Memory B cell (primary cell): ENCODE measurements around the gene ZDHHC6.
A peak's percentile ranks its signal among the peaks of the same experiment; 100 is the strongest.

Experiments
- ATAC-seq: fragments of 150-1000 bp; cut with Tn5 transposase; 2 replicates; pipeline ENCODE4 v1.10.0; 2021; ENCODE audit warnings: low read depth, mild to moderate bottlenecking, moderate library complexity
- DNase-seq, 2 donors: peaks; one replicate each; pipeline ENCODE4 v3.0.0; 2022; ENCODE audit warnings: low spot score in 2 of 2
- H3K27ac Mint-ChIP-seq: one replicate; pipeline ENCODE4 v1.8.0; 2022; ENCODE audit warnings: mild to moderate bottlenecking, moderate library complexity, mixed read lengths
- H3K27me3 Mint-ChIP-seq: one replicate; pipeline ENCODE4 v1.8.0; 2022; ENCODE audit warnings: mixed read lengths
- H3K36me3 Mint-ChIP-seq: one replicate; pipeline ENCODE4 v1.8.0; 2022; ENCODE audit warnings: mild to moderate bottlenecking, mixed read lengths
- H3K4me1 Mint-ChIP-seq: one replicate; pipeline ENCODE4 v1.8.0; 2022; ENCODE audit warnings: mixed read lengths
- H3K4me3 Mint-ChIP-seq: one replicate; pipeline ENCODE4 v1.8.0; 2022; ENCODE audit warnings: mild to moderate bottlenecking, moderate library complexity, mixed read lengths
- H3K9me3 Mint-ChIP-seq: one replicate; pipeline ENCODE4 v1.8.0; 2022; ENCODE audit warnings: mixed read lengths

The ZDHHC6 gene

DNA sequence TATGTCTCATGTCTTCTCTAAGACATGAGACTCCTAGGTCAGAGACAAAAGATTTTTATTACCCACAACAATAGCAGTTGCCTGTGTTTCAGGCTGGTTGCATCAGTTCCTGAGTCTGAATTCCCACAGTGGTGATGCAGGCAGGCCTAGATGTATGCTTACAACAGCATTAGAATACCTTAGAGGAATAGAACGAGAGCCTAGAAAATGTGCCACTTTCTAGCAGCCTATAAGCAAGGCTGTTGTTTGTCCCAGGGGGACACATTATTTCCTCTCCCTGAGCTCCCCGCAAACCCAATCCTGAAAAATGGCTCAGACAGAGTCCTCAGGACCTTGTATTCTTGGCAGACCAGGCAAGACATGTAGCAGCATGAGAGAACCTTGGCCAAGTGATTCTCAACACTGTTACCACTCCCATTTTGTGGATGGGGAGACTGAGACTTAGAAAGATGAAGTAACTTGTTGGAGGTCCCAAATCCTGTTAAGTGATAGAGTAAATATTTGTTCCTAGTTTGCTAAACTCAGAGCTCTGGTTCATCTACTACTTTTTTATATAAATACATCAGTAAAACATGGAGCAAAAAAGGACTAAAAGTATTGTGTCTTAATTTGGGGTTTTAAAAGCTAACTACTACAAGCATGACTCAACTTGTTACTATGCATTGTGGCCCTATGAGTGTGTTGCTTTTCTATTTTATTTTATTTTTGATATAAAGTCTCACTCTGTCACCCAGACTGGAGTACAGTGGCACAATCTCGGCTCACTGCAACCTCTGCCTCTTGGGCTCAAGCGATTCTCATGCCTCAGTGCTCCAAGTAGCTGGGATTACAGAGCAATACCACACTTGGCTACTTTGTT lies 14.5 kb upstream of the ZDHHC6 start:
- Mint-ChIP-seq H3K4me3 (no peak overlapping the region), H3K27ac (no peak overlapping the region), H3K36me3 (peaks cover 9% of the 10 kb centered on the region), H3K27me3 (no peaks in the 10 kb centered on the region), H3K9me3 (no peaks in the 10 kb centered on the region), H3K4me1 (peaks cover 7% of the 10 kb centered on the region)
- ATAC-seq (no peak), DNase-seq (no peak)

DNA sequence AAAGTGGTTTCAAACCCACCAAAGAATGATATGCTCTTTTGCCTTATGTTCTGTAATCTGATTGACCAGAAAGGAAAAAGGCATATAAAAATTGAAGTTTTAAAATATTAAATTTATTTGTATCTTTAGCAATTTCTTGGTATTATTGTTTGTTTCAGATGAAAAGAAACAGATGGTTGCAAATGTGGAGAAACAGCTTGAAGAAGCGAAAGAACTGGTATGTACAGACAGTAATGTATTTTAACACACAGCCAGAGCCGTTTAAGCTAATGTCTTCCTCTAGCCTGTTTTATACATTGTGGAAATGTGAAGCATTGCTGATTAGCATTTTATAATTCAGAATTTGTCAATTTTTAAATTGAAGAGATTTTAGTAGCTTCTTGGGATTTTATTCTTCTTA lies 13.7 kb upstream of the ZDHHC6 start:
- H3K9me3 Mint-ChIP-seq, result no peaks in the 10 kb centered on the region
- DNase-seq (no peak), ATAC-seq (no peak)
- H3K4me3 Mint-ChIP-seq, result no peak overlapping the region
- H3K36me3 Mint-ChIP-seq, result peaks cover 7% of the 10 kb centered on the region
- no peak overlapping the region for H3K27ac Mint-ChIP-seq
- H3K4me1 Mint-ChIP-seq, result peaks cover 8% of the 10 kb centered on the region
- no peaks in the 10 kb centered on the region for H3K27me3 Mint-ChIP-seq

DNA sequence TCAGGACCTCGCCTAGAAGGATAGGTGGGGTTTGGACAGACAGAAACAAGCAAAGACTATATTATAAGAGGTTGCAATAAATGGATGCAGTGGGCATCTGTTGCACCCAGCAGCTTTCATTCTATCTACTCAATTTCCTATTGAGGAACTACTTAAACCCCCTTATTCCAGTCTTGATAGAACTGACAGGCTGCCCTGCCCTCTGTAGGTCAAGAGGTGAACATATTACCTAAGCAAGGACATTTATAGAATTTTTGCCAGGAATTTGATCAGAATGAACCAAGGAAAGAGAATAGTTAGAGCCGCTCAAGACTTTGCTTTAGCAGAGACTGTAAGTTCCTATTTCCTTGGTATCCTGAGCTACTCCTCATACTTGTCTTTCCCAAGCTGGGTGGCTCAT lies 9.8 kb upstream of the ZDHHC6 start:
- H3K27ac Mint-ChIP-seq, result no peak overlapping the region
- H3K27me3 Mint-ChIP-seq, result no peaks in the 10 kb centered on the region
- H3K4me1 Mint-ChIP-seq, result peaks cover 12% of the 10 kb centered on the region
- DNase-seq, result no peak
- no peaks in the 10 kb centered on the region for H3K36me3 Mint-ChIP-seq
- H3K4me3 Mint-ChIP-seq, result no peak overlapping the region
- ATAC-seq, result peak; percentile 49
- no peaks in the 10 kb centered on the region for H3K9me3 Mint-ChIP-seq

DNA sequence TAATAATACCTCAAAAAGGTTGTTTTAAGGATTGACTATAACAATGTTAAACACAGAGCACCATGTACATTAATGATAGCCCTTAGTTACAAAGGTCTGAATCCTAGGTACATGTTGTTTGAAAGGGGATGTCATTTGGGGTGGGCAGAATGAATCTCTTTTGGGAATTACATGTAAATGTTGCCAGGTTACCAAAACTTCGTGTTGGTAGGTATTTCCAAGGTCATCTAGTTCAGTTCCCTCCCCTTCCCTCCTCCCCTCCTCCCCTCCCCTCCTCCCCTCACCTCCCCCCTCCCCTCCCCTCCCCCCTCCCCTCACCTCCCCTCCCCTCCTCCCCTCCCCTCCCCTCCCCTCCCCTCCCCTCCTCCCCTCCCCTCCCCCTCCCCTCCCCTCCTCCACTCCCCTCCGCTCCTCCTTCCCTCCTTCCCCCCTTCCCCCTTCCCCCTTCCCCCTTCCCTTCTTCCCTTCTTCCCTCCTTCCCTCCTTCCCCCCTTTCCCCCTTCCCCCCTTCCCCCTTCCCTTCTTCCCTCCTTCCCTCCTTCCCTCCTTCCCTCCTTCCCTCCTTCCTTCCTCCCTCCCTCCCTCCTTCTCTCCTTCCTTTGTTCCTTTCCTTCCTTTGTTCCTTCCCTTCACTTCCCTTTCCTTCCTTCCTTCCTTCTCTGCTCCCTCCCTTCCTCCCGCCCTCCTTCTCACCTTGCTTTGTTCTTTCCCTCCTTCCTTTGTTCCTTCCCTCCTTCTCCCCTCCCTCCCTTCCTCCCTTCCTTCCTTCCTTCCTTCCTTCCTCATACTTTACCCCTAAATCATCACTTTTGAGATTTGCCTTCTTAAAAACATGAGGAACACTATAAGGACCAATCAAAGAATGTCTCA lies 8.4 kb upstream of the ZDHHC6 start:
- no peak for DNase-seq
- Mint-ChIP-seq H3K27me3 (no peaks in the 10 kb centered on the region), H3K36me3 (peaks cover 2% of the 10 kb centered on the region), H3K4me3 (no peak overlapping the region), H3K4me1 (peaks cover 15% of the 10 kb centered on the region), H3K27ac (no peak overlapping the region), H3K9me3 (no peaks in the 10 kb centered on the region)
- ATAC-seq, result no peak

DNA sequence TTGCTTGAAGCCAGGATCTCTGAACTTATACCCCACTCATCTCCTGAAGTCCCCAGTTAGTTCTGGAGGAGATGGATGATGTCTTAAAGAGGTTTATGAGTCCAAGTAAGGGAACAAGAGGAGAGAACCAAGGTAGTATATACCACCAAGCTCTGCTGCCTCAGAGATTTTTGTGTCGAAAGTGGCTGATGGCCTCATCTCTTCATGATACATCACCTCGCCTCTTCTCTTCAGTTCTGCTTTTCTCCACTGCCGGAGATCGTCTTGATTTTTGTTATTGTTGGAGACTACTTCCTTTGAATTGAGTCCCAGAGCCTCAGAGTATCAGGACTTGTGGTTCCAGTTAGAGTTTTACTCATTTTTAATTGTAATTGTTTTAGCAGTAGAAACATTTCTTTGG lies 2.2 kb upstream of the ZDHHC6 start:
- no peaks in the 10 kb centered on the region for H3K9me3 Mint-ChIP-seq
- H3K27ac Mint-ChIP-seq, result peak overlapping the region; percentile 38
- DNase-seq (no peak), ATAC-seq (no peak)
- peaks cover 28% of the 10 kb centered on the region for H3K4me1 Mint-ChIP-seq
- peak overlapping the region; percentile 27 for H3K4me3 Mint-ChIP-seq
- no peaks in the 10 kb centered on the region for H3K27me3 Mint-ChIP-seq
- peaks cover 2% of the 10 kb centered on the region for H3K36me3 Mint-ChIP-seq

DNA sequence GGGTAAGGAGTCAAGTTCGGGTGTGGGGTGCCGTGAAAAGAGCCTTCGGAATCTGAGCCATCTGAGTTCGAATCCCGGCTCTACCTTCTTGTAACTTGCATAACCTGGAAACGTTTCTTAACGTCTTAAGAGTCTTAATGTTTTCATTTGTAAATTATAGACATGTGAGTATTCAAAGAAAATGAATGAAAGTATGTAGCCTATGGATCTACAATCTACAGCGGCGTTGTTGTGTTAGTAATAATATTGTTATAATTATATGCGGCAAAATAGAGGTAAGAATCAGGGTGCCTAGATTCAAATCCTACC lies 860 bp upstream of the ZDHHC6 start:
- Mint-ChIP-seq H3K36me3 (peaks cover 3% of the 10 kb centered on the region), H3K27me3 (no peaks in the 10 kb centered on the region), H3K9me3 (no peaks in the 10 kb centered on the region), H3K4me1 (peaks cover 25% of the 10 kb centered on the region), H3K4me3 (peak overlapping the region; percentile 97), H3K27ac (peak overlapping the region; percentile 98)
- ATAC-seq (no peak), DNase-seq (no peak)

DNA sequence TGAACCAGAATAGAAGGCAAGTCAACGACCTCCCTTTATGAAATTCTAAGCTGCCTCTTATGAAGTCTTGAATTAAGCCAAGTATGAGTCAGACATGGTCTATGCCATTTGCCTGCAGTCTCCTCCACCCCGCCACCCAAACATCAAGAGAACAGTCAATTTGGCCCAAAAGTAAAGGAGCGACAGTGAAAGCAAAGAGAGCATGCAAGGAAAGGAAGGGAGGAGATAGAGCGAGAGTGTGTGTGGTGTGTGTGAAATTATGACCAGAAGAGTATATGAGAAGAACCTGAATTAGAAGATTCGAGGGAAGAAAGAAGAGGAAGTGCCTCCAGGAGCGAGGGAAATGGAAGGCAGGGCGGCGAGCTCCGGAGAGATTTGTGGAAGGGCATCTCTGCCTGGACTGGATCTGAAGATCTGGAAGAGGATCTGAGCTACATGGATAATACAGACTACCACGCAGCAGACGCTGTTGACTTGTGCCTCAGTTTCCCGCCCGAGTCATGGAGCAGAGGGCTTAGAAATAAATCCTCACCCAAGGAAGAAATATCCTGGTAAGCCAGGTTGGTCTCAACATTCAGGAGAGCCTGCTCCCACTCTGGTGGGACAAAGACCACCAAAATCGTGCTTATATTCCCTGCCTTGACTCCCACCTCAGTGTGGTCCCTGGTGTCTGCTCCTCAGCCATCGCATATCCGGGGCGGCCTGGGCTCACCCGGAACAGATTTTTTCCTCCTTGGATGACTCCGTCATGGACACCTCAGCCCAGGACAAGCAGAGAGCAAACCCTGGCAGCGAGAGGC lies 459 bp downstream of the ZDHHC6 start:
- H3K27me3 Mint-ChIP-seq, result no peaks in the 10 kb centered on the region
- peak overlapping the region; percentile 97 for H3K4me3 Mint-ChIP-seq
- H3K9me3 Mint-ChIP-seq, result no peaks in the 10 kb centered on the region
- H3K36me3 Mint-ChIP-seq, result peaks cover 5% of the 10 kb centered on the region
- DNase-seq (no peak), ATAC-seq (no peak)
- peak overlapping the region; percentile 98 for H3K27ac Mint-ChIP-seq
- peaks cover 28% of the 10 kb centered on the region for H3K4me1 Mint-ChIP-seq

DNA sequence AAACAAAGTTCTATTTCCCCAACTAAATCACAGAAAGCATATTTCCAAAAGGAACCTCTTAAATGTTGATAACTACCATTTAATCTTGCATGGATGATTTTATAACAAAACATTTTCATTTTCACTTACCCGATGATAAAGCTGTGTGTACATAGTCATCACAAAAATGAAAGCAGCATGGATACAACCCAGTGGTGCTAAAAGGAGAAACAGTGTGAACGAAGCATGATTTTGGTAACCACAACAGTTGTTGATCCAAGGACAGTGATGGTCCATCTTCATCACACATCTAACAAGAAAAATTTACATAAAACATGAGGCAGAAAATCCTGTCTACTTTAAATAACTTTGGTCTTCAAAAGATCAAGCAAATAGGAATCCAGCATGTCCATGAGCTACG lies 4.7 kb downstream of the ZDHHC6 start:
- Mint-ChIP-seq H3K4me3 (no peak overlapping the region), H3K27ac (peak overlapping the region; percentile 68), H3K4me1 (peaks cover 16% of the 10 kb centered on the region), H3K36me3 (peaks cover 8% of the 10 kb centered on the region), H3K9me3 (no peaks in the 10 kb centered on the region), H3K27me3 (no peaks in the 10 kb centered on the region)
- ATAC-seq (no peak), DNase-seq (no peak)

DNA sequence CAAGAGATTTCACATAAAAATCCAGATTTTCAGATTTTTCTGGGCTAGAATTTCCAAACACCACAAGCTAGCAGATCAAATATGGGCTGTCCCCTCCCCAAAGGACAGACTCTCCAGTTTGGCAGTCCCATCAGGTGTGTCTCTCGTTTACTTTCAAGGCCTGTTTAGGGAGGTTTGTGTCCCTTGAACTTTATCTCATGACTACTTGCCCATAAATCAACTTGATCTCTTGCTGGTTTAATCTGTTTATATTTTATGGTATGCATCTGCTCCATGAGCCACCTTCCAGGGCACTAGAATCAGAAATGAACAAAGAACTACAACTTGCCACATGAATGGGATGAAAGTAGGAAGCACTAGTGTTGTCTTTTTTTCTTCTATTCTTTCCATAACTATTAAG lies 5.2 kb downstream of the ZDHHC6 start:
- Mint-ChIP-seq H3K4me3 (no peak overlapping the region), H3K4me1 (peaks cover 16% of the 10 kb centered on the region), H3K27ac (no peak overlapping the region), H3K27me3 (no peaks in the 10 kb centered on the region), H3K9me3 (no peaks in the 10 kb centered on the region), H3K36me3 (peaks cover 8% of the 10 kb centered on the region)
- DNase-seq, result no peak
- ATAC-seq, result no peak

DNA sequence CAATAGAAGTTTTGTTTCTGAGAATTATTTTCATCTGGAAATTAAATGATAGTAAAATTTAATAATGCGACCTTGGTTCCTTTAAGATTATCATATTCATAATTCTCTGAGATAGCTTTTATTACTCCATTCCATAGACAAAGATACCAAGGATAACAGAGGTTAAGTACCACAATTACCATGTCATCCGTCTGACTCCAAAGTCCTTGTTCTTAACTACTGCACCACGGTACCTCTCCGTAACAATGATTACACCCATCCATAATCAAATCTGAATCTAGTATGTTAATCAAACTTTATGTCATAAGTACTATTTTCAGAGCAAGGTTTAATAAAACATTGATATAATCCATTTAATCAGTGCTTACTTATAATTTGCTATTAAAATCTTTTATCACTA lies 8.4 kb downstream of the ZDHHC6 start:
- H3K9me3 Mint-ChIP-seq, result no peaks in the 10 kb centered on the region
- H3K4me3 Mint-ChIP-seq, result no peak overlapping the region
- H3K27me3 Mint-ChIP-seq, result no peaks in the 10 kb centered on the region
- peaks cover 16% of the 10 kb centered on the region for H3K36me3 Mint-ChIP-seq
- H3K4me1 Mint-ChIP-seq, result peaks cover 6% of the 10 kb centered on the region
- H3K27ac Mint-ChIP-seq, result no peak overlapping the region
- DNase-seq (no peak), ATAC-seq (no peak)

DNA sequence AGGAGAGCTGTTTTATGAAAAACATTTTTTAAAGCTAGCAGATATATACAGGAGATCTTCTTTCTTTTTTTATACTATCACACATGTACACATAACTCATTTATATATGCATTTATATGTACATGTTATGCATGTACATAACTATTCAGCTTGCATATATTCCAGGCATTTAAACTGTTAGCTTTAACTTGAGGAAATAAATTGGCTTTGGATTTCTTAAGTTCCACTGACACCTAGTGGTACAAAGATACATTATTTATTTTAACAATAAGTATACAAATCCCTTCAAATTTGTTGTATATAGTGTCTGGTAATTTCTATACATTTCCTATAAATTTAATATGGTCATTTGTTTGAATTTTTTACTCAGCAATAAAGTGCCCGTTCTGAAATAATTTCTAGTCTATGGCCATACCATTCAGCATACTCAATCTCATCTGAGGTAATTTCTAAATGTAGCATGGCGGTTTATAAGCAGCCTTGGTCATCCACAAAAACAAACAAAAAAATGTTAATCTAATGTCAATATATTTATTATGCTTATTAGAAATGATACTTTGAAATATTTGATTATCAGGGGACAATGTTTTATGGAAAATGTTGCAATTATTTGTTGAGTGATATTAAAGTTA lies 11.6 kb downstream of the ZDHHC6 start:
- Mint-ChIP-seq H3K27ac (no peak overlapping the region), H3K9me3 (no peaks in the 10 kb centered on the region), H3K27me3 (no peaks in the 10 kb centered on the region), H3K4me1 (no peaks in the 10 kb centered on the region), H3K4me3 (no peak overlapping the region), H3K36me3 (peaks cover 11% of the 10 kb centered on the region)
- ATAC-seq (no peak), DNase-seq (no peak)

DNA sequence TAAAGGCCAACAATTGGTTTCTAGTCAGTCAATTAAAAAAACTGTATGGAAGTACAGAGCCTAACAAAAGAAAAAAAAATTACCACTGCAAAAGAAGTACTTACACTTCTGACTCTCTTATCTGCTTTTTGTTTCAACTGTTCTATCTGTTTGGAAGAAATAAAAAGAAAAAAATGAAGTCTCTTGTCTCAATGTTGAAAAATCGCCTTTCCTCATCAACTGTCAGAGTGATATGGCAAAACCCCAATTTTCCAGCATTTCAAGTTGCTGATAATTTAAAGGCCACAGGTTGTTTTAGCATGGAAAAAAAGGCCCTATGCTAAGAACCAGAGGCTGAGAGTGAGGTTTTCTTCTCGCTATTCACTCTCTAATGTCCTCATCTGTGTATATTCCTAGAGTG lies 13.6 kb downstream of the ZDHHC6 start:
- ATAC-seq (no peak), DNase-seq (no peak)
- H3K27ac Mint-ChIP-seq, result peak overlapping the region; percentile 9
- peaks cover 6% of the 10 kb centered on the region for H3K4me1 Mint-ChIP-seq
- no peaks in the 10 kb centered on the region for H3K9me3 Mint-ChIP-seq
- no peak overlapping the region for H3K4me3 Mint-ChIP-seq
- H3K27me3 Mint-ChIP-seq, result no peaks in the 10 kb centered on the region
- peaks cover 12% of the 10 kb centered on the region for H3K36me3 Mint-ChIP-seq

DNA sequence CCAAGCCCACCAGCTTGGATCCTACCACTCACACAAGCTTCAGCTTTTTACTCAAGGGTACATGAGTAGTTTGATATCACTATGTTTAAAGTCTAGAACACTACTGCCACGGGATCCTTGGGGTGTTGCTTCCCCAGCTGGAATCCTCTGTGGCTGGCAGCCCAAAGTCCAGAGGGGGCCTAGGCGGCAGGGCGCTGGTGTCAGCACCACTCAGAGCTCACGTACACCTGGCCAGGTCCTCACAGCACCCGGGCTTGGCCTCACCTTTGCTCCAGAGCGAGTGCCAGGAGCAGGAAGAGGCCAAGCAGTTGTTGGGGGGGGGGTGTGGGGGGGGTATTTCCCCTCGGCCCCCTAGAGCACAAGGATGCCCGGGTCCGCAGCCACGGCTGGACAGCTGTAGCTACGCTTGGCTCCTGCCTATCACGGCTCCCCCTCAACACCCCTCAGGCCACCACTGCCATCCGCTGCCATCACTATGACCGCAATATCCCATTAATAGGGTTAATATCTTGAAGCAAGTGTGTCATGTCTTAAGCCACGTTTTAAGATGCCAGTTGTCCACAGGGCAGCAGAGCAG lies 17.0 kb downstream of the ZDHHC6 start:
- no peaks in the 10 kb centered on the region for H3K9me3 Mint-ChIP-seq
- H3K4me1 Mint-ChIP-seq, result peaks cover 8% of the 10 kb centered on the region
- H3K4me3 Mint-ChIP-seq, result no peak overlapping the region
- H3K27ac Mint-ChIP-seq, result peak overlapping the region; percentile 89
- no peak for ATAC-seq
- peaks cover 21% of the 10 kb centered on the region for H3K36me3 Mint-ChIP-seq
- no peak for DNase-seq
- H3K27me3 Mint-ChIP-seq, result no peaks in the 10 kb centered on the region
